Activated T-helper 2 cell treated with anti-CD3 and anti-CD28 coated beads, Interferon-gamma antibody, Interleukin-2, Interleukin-4, amounts not matched to agents 10 μg/mL and 5 μg/mL and 100 μg/mL, durations not matched to agents 14 hours and 24 hours and 36 hours (primary cell): ENCODE measurements around the gene CIITA. TPM values are rescaled to one million over a fixed set of nuclear protein-coding genes. Genes with fewer than 3 reads are reported as not detected.

Experiments used
- DNase-seq: peaks from one replicate; pipeline ENCODE4 v3.0.0; 2021; ENCODE audit warnings: low spot score
- H3K27ac Mint-ChIP-seq: one replicate; pipeline ENCODE4 v1.8.0; 2021; ENCODE audit warnings: mixed read lengths
- H3K27me3 Mint-ChIP-seq: one replicate; pipeline ENCODE4 v1.8.0; 2021; ENCODE audit warnings: low read depth, mixed read lengths
- H3K36me3 Mint-ChIP-seq: one replicate; pipeline ENCODE4 v1.8.0; 2021; ENCODE audit warnings: low read depth, mixed read lengths
- H3K4me1 Mint-ChIP-seq: one replicate; pipeline ENCODE4 v1.8.0; 2021; ENCODE audit warnings: low read depth, mixed read lengths
- H3K4me3 Mint-ChIP-seq: one replicate; pipeline ENCODE4 v1.8.0; 2021; ENCODE audit warnings: low read depth, mild to moderate bottlenecking, moderate library complexity, mixed read lengths
- H3K9me3 Mint-ChIP-seq: one replicate; pipeline ENCODE4 v1.8.0; 2021; ENCODE audit warnings: mixed read lengths
- intact Hi-C: fragments of 100-400 bp; cut with micrococcal nuclease; formaldehyde crosslinking; loops from one replicate; pipeline ENCODE4 v1.15.1; 2023
- total RNA-seq: library from RNA; stranded (reverse); gene quantifications from 2 replicates; pipeline ENCODE4 v1.2.3, GENCODE V29; 2022

The CIITA gene
- total RNA-seq, 1 donor from 2014 or later, result 8.6 TPM

DNA sequence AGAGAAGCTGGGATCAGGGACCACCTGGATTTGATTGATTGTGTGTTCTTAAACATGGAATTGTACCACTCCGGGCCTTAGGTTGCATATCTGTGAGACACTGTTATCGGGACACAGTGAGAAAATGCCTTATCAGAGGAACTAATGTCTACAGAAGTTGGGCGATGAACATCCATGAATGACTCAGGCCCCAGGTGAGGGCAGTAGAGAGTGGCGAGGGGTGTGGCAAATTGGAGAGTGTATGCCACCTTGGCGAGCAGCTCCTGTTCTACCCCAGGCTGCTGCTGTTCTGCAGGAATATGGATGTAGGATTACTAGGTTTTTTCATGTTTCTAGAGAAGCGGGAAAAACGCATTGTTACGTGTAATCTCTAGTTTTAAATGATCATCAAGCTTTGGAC lies 106.2 kb downstream of the CIITA start:
- peaks cover 76% of the 10 kb centered on the region for H3K36me3 Mint-ChIP-seq
- H3K27ac Mint-ChIP-seq, result peak overlapping the region; percentile 74
- no peak for DNase-seq
- peak overlapping the region; percentile 62 for H3K4me3 Mint-ChIP-seq
- no peaks in the 10 kb centered on the region for H3K27me3 Mint-ChIP-seq
- no peaks in the 10 kb centered on the region for H3K9me3 Mint-ChIP-seq
- intact Hi-C loops, result no loop called here
- peaks cover 70% of the 10 kb centered on the region for H3K4me1 Mint-ChIP-seq

DNA sequence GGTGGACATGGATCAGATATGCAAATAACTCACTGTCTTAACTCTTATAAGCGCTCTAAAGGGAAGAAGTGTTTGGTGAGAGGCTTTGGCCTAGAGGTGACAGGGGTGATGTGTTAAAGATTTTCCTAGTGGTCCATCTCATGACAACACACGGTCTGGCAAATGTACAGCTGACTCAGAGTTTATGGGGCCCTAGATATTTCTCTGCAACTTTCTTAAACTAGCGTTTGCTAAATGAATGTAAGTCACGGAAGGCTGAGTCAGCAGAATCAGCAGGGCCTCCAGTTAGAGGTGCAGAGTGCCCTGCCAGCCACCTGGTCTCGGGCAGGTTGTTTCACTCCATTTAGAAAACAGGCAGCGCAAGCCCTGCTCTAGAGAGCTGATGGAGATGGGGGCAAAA lies 107.5 kb downstream of the CIITA start:
- Mint-ChIP-seq H3K27ac (peak overlapping the region; percentile 48), H3K27me3 (no peaks in the 10 kb centered on the region), H3K36me3 (peaks cover 72% of the 10 kb centered on the region), H3K4me1 (peaks cover 70% of the 10 kb centered on the region), H3K9me3 (no peaks in the 10 kb centered on the region), H3K4me3 (no peak overlapping the region)
- no peak for DNase-seq
- intact Hi-C loops, result no loop called here

Other genes with a start within 250 kb of the CIITA start
- gene TEKT5, start 182.3 kb upstream of the CIITA start, total RNA-seq, result not detected in 2 replicates
- 33.9 and 35.9 TPM in 2 replicates for gene NUBP1, start 133.4 kb upstream of the CIITA start, total RNA-seq
- gene TVP23A, start 58.4 kb upstream of the CIITA start, total RNA-seq, result 0.05 TPM in 1 of 2 replicates, not detected in the other
- gene DEXI, start 65.3 kb downstream of the CIITA start, total RNA-seq, result 38.5 and 38.7 TPM in 2 replicates
- gene CLEC16A, start 67.4 kb downstream of the CIITA start, total RNA-seq, result 44.8 and 48.7 TPM in 2 replicates